Stimulated activated CD8-positive, alpha-beta memory T cell treated with anti-CD3 and anti-CD28 coated beads, Interleukin-12 subunit alpha, Interleukin-12 subunit beta, amount 100 ng/mL, for 24 hours (primary cell): ENCODE measurements around the gene PDZRN3.

ENCODE experiments used
- DNase-seq: peaks from one replicate; pipeline ENCODE4 v3.0.0-alpha.2; 2020; ENCODE audit errors: extremely low read depth

Gene PDZRN3

GRCh38 chr3:73384091-73384906, 240.4 kb downstream of the PDZRN3 start:
- DNase-seq = no peak

GRCh38 chr3:73383470-73384049, 241.2 kb downstream of the PDZRN3 start:
- DNase-seq = no peak

- DNase-seq = no peak
Observed at GRCh38 chr3:73381551-73381950, 243.2 kb downstream of the PDZRN3 start.

GRCh38 chr3:73380735-73381532, 243.8 kb downstream of the PDZRN3 start:
- no peak for DNase-seq

- no peak for DNase-seq
Observed at GRCh38 chr3:73379465-73379864, 245.3 kb downstream of the PDZRN3 start.

GRCh38 chr3:73378207-73378606, 246.5 kb downstream of the PDZRN3 start:
- DNase-seq = no peak

- no peak for DNase-seq
Observed at GRCh38 chr3:73365756-73366397, 258.9 kb downstream of the PDZRN3 start.

- no peak for DNase-seq
Observed at GRCh38 chr3:73364517-73364916, 260.2 kb downstream of the PDZRN3 start.

GRCh38 chr3:73363093-73363492, 261.6 kb downstream of the PDZRN3 start:
- DNase-seq = no peak

- DNase-seq = no peak
Observed at GRCh38 chr3:73361591-73361990, 263.1 kb downstream of the PDZRN3 start.

GRCh38 chr3:73353649-73354217, 271.0 kb downstream of the PDZRN3 start:
- DNase-seq = no peak

- DNase-seq = no peak
Observed at GRCh38 chr3:73352841-73353645, 271.7 kb downstream of the PDZRN3 start.

- DNase-seq = no peak
Observed at GRCh38 chr3:73351423-73352071, 273.2 kb downstream of the PDZRN3 start.

GRCh38 chr3:73350996-73351395, 273.7 kb downstream of the PDZRN3 start:
- no peak for DNase-seq

- no peak for DNase-seq
Observed at GRCh38 chr3:73349657-73350056, 275.1 kb downstream of the PDZRN3 start.

GRCh38 chr3:73342077-73342476, 282.7 kb downstream of the PDZRN3 start:
- DNase-seq = no peak

GRCh38 chr3:73341272-73341935, 283.3 kb downstream of the PDZRN3 start:
- no peak for DNase-seq

- DNase-seq = no peak
Observed at GRCh38 chr3:73332558-73332957, 292.2 kb downstream of the PDZRN3 start.
